Esophagus muscularis mucosa (tissue), 4 donors: ENCODE measurements around the gene CGB8.
"Not testable (repeated sequence)": the region's sequence is repeated elsewhere in the genome, so short reads cannot be mapped to it uniquely, and the experiment has no call there.

Experiments used
- EP300 ChIP-seq: sonication (generic); formaldehyde crosslinking; IDR thresholded peaks from one replicate; pipeline ENCODE4 v1.6.1; 2017; ENCODE audit warnings: antibody characterized with exemption
- POLR2A ChIP-seq: fragments of 450-650 bp; IDR thresholded peaks from one replicate; pipeline ENCODE4 v1.6.1; 2017; ENCODE audit warnings: antibody characterized with exemption, moderate library complexity, mild to moderate bottlenecking, low read depth
- POLR2AphosphoS5 ChIP-seq, 2 donors: sonication (generic); formaldehyde crosslinking; IDR thresholded peaks; one replicate each; pipeline ENCODE4 v1.6.1; 2017; ENCODE audit warnings: antibody characterized with exemption in 2 of 2
- TF ChIP-seq, protein P1 (sequence below), 3 experiments: fragments of 200-600 bp in 2 of 3; fragments of 450-650 bp in 1 of 3; sonication (generic) in 2 of 3; IDR thresholded peaks; one replicate each; pipeline ENCODE4 v1.5.1; 2017 to 2019; ENCODE audit warnings: antibody characterized with exemption in 3 of 3, mild to moderate bottlenecking in 2 of 3, moderate library complexity in 1 of 3

DNA sequence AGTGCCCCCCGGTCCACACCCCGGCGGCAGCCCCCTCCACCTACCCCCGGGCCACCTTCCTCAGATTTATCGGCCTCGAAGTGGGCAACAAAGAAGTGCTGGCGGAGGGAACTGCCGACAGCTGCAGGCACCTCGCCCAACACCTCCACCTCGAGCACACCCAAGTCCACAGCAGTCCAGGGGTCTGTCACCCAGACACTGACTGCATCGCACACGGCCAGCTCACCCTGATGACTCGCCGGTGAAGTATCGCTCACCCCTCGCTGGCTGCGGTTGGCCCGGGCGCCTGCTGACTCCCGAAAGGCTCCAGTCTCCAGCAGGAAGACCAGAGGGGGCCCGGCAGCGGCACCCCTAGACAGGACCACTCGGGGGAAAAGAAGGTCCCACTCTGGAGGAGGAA lies 23.3 kb downstream of the CGB8 start:
- TF ChIP-seq, protein P1, sequence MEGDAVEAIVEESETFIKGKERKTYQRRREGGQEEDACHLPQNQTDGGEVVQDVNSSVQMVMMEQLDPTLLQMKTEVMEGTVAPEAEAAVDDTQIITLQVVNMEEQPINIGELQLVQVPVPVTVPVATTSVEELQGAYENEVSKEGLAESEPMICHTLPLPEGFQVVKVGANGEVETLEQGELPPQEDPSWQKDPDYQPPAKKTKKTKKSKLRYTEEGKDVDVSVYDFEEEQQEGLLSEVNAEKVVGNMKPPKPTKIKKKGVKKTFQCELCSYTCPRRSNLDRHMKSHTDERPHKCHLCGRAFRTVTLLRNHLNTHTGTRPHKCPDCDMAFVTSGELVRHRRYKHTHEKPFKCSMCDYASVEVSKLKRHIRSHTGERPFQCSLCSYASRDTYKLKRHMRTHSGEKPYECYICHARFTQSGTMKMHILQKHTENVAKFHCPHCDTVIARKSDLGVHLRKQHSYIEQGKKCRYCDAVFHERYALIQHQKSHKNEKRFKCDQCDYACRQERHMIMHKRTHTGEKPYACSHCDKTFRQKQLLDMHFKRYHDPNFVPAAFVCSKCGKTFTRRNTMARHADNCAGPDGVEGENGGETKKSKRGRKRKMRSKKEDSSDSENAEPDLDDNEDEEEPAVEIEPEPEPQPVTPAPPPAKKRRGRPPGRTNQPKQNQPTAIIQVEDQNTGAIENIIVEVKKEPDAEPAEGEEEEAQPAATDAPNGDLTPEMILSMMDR (IDR thresholded peaks at IDR 0.05), result not testable (repeated sequence)
- not testable (repeated sequence) for TF ChIP-seq POLR2A; POLR2AphosphoS5 (IDR thresholded peaks at IDR 0.05); EP300
